Left lung (tissue), 10 donors: ENCODE data around the gene VTI1A. TPM values are rescaled to one million over a fixed set of nuclear protein-coding genes. Genes with fewer than 3 reads are reported as not detected.
A peak's percentile ranks its signal among the peaks of the same experiment; 100 is the strongest.

Source experiments
- ATAC-seq: fragments of 200-7000 bp; cut with Tn5 transposase; one replicate; pipeline ENCODE4 v1.9.1; 2020; ENCODE audit warnings: moderate library complexity
- DNase-seq, 4 donors: peaks; one replicate each; pipeline ENCODE4 v3.0.0-alpha.2; 2013 to 2020
- H3K27ac ChIP-seq, 2 donors: fragments of 200-600 bp; sonication (generic) in 1 of 2; one replicate each; pipeline versions ENCODE4 v1.5.0 to v1.8.0; 2020 to 2021
- H3K27me3 ChIP-seq, 2 donors: fragments of 200-600 bp; sonication (generic) in 1 of 2; one replicate each; pipeline versions ENCODE4 v1.5.0 to v1.8.0; 2020 to 2021
- H3K36me3 ChIP-seq, 2 donors: fragments of 200-600 bp; sonication (generic) in 1 of 2; one replicate each; pipeline versions ENCODE4 v1.5.0 to v1.8.0; 2020 to 2021
- H3K4me1 ChIP-seq, 2 donors: fragments of 200-600 bp; one replicate each; pipeline ENCODE4 v1.8.0; 2021
- H3K4me3 ChIP-seq, 2 donors: fragments of 200-600 bp; sonication (generic) in 1 of 2; one replicate each; pipeline versions ENCODE4 v1.5.0 to v1.8.0; 2020 to 2021; ENCODE audit warnings: mild to moderate bottlenecking in 1 of 2
- H3K9me3 ChIP-seq, 2 donors: fragments of 200-600 bp; sonication (generic) in 1 of 2; one replicate each; pipeline versions ENCODE4 v1.5.0 to v1.8.0; 2020 to 2021
- CTCF ChIP-seq, 2 donors: fragments of 200-600 bp; sonication (generic) in 1 of 2; IDR thresholded peaks; one replicate each; pipeline versions ENCODE4 v1.5.0 to v1.8.0; 2021; ENCODE audit warnings: antibody characterized with exemption in 2 of 2
- intact Hi-C, 2 donors: fragments of 100-400 bp; cut with DNase I; formaldehyde crosslinking; loops; one replicate each; pipeline versions ENCODE4 v1.11.2 to v1.14.2; 2022
- polyA plus RNA-seq, 6 donors: library from polyadenylated mRNA; unstranded; fragments of 120-200 nt; gene quantifications; one replicate each; pipeline ENCODE4 v1.2.1, GENCODE V29; 2013; ENCODE audit not compliant: insufficient read length in 6 of 6
- total RNA-seq, 2 donors: library from RNA; stranded (reverse); fragmentation: NEBNext Ultra II Directional; extraction: Animal tissue kit (Norgen Biotek cat#: 25700); gene quantifications; one replicate each; pipeline ENCODE4 v1.2.1, GENCODE V29; 2021
- donor health status: DM: no; HTN: yes; CAD: no.
- donor health status: DM: no; HTN: no; CAD: no.

Gene VTI1A
- total and polyA plus RNA-seq, 8 donors: 13.6 to 39.0 (median 17.7) TPM

- Histone ChIP-seq H3K4me3 (no peak overlapping the region), H3K27me3 (no peaks in the 10 kb centered on the region), H3K9me3 (peaks cover 0 to 10% of the 10 kb centered on the region in 2 donors), H3K4me1 (no peaks in the 10 kb centered on the region), H3K36me3 (no peaks in the 10 kb centered on the region), H3K27ac (no peak overlapping the region)
- intact Hi-C loops: no loop called here
- peak in 2 of 4 donors; percentile 70 to 77 for DNase-seq
- TF ChIP-seq CTCF (IDR thresholded peaks at IDR 0.05): no peak
- no peak for ATAC-seq
These were observed 172.5 kb downstream of the VTI1A start for GRCh38 chr10:112619556-112619955.

GRCh38 chr10:112622786-112623185 lies 175.8 kb downstream of the VTI1A start:
- Histone ChIP-seq H3K27me3 (no peaks in the 10 kb centered on the region), H3K9me3 (no peaks in the 10 kb centered on the region), H3K27ac (no peak overlapping the region), H3K4me3 (no peak overlapping the region), H3K4me1 (no peaks in the 10 kb centered on the region), H3K36me3 (no peaks in the 10 kb centered on the region)
- TF ChIP-seq CTCF (IDR thresholded peaks at IDR 0.05): no peak
- ATAC-seq: no peak
- DNase-seq: no peak
- intact Hi-C loops: no loop called here

- Histone ChIP-seq H3K4me3 (no peak overlapping the region), H3K27ac (no peak overlapping the region), H3K36me3 (no peaks in the 10 kb centered on the region), H3K4me1 (no peaks in the 10 kb centered on the region), H3K27me3 (no peaks in the 10 kb centered on the region), H3K9me3 (no peaks in the 10 kb centered on the region)
- no peak for TF ChIP-seq CTCF (IDR thresholded peaks at IDR 0.05)
- DNase-seq (no peak), ATAC-seq (no peak)
- intact Hi-C loops: no loop called here
These were observed 177.6 kb downstream of the VTI1A start for GRCh38 chr10:112624546-112625048.

- no peaks in the 10 kb centered on the region for H3K36me3 ChIP-seq
- H3K27ac ChIP-seq: no peak overlapping the region
- H3K4me3 ChIP-seq: no peak overlapping the region
- TF ChIP-seq CTCF (IDR thresholded peaks at IDR 0.05): no peak
- intact Hi-C loops: no loop called here
- no peaks in the 10 kb centered on the region for H3K27me3 ChIP-seq
- H3K9me3 ChIP-seq: no peaks in the 10 kb centered on the region
- ATAC-seq (no peak), DNase-seq (peak in 1 of 4 donors; percentile 47)
- no peaks in the 10 kb centered on the region for H3K4me1 ChIP-seq
These were observed 182.1 kb downstream of the VTI1A start for GRCh38 chr10:112628951-112629609.

GRCh38 chr10:112631501-112632400 lies 184.7 kb downstream of the VTI1A start:
- DNase-seq (no peak), ATAC-seq (no peak)
- intact Hi-C loops: no loop called here
- no peaks in the 10 kb centered on the region for H3K27me3 ChIP-seq
- no peak overlapping the region for H3K27ac ChIP-seq
- no peak for TF ChIP-seq CTCF (IDR thresholded peaks at IDR 0.05)
- no peaks in the 10 kb centered on the region for H3K4me1 ChIP-seq
- no peak overlapping the region for H3K4me3 ChIP-seq
- H3K9me3 ChIP-seq: no peaks in the 10 kb centered on the region
- H3K36me3 ChIP-seq: no peaks in the 10 kb centered on the region
